Activated CD4-positive, CD25-positive, alpha-beta regulatory T cell (primary cell): Measurements from ENCODE around the gene PPM1F.

Experiments used
- DNase-seq, 4 experiments: peaks; one replicate each; lab custom pipeline; 2025; lab: John Stamatoyannopoulos, UW

The PPM1F gene

GRCh38 chr22:21975854-21976345, 23.3 kb upstream of the PPM1F start:
- no peak for DNase-seq

GRCh38 chr22:21975273-21975672, 22.6 kb upstream of the PPM1F start:
- DNase-seq = no peak

GRCh38 chr22:21974058-21974649, 21.5 kb upstream of the PPM1F start:
- DNase-seq = no peak

- DNase-seq = no peak
Measured at GRCh38 chr22:21972806-21973205, 20.2 kb upstream of the PPM1F start.

GRCh38 chr22:21972293-21972779, 19.7 kb upstream of the PPM1F start:
- peak; percentile 5 to 39 (median 21) for DNase-seq

GRCh38 chr22:21971858-21972275, 19.2 kb upstream of the PPM1F start:
- DNase-seq = no peak

GRCh38 chr22:21970800-21971617, 18.4 kb upstream of the PPM1F start:
- no peak for DNase-seq

- DNase-seq = no peak
Measured at GRCh38 chr22:21970037-21970799, 17.6 kb upstream of the PPM1F start.

- DNase-seq = no peak
Measured at GRCh38 chr22:21968452-21969129, 15.9 kb upstream of the PPM1F start.

- no peak for DNase-seq
Measured at GRCh38 chr22:21967693-21968271, 15.1 kb upstream of the PPM1F start.

GRCh38 chr22:21966643-21967516, 14.2 kb upstream of the PPM1F start:
- DNase-seq = no peak

GRCh38 chr22:21965762-21966288, 13.2 kb upstream of the PPM1F start:
- no peak for DNase-seq

GRCh38 chr22:21964918-21965484, 12.4 kb upstream of the PPM1F start:
- no peak for DNase-seq

GRCh38 chr22:21964234-21964633, 11.6 kb upstream of the PPM1F start:
- no peak for DNase-seq

GRCh38 chr22:21963790-21964211, 11.2 kb upstream of the PPM1F start:
- no peak for DNase-seq

GRCh38 chr22:21963286-21963685, 10.6 kb upstream of the PPM1F start:
- DNase-seq = no peak

GRCh38 chr22:21962655-21962949, 10.0 kb upstream of the PPM1F start:
- DNase-seq = no peak

- no peak for DNase-seq
Measured at GRCh38 chr22:21961886-21962654, 9.4 kb upstream of the PPM1F start.

GRCh38 chr22:21961127-21961867, 8.6 kb upstream of the PPM1F start:
- no peak for DNase-seq
